PFSK-1 (cell line): Measurements from ENCODE around the gene PANX2.

Experiments
- POLR2AphosphoS5 ChIP-seq: IDR thresholded peaks from 2 replicates; pipeline ENCODE4 v1.6.1; 2012; ENCODE audit warnings: low read depth, mild to moderate bottlenecking, control low read depth, low read length, moderate library complexity
- SIN3A ChIP-seq: IDR thresholded peaks from 2 replicates; pipeline ENCODE4 v1.6.1; 2012; ENCODE audit warnings: mild to moderate bottlenecking, low read length, moderate library complexity, borderline replicate concordance; ENCODE audit not compliant: insufficient read depth
- TAF1 ChIP-seq: IDR thresholded peaks from 2 replicates; pipeline ENCODE4 v1.6.1; 2012; ENCODE audit warnings: low read length, control low read depth, borderline replicate concordance; ENCODE audit not compliant: insufficient read depth
- TF ChIP-seq, protein P1 (sequence below), 2 experiments: IDR thresholded peaks; 2 replicates each; pipeline versions ENCODE4 v1.6.1 to v1.8.0; 2011 to 2012; ENCODE audit warnings: low read depth in 2 of 2, low read length in 2 of 2, control low read depth in 1 of 2, inconsistent platforms in 1 of 2, mild to moderate bottlenecking in 1 of 2, moderate library complexity in 1 of 2; ENCODE audit not compliant: insufficient read depth in 1 of 2

DNA sequence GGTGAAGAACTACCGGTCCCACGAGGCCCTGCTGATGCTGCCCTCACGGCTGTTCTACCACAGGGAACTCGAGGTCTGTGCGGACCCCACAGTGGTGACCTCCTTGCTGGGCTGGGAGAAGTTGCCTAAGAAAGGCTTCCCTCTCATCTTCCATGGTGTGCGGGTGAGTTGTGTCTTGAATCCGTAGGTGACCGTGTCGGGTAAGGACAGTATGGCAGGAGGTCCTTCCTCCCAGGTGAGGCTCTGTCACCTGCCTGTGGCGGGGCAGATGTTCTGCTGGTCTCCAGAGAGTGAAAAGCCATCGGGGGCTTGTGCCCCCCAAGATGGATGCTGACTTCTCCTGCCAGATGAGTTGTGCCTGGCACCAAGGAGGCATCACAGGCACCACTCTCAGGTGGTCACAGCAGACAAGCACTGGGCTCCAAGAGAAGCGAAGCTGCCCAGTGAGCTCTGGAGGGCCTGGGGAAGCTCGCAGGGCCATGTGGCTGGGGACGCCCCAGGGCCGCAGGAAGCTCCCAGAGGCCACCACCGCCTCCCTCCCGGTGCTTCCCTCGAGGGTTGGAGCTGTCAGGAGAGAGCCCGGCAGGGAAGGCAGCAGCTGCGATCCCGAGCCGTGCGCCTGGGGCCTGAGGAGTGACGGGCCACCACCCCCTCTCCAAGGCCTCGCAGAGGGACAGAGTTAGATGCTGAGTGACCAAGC lies 17.3 kb upstream of the PANX2 start:
- TF ChIP-seq, protein P1, sequence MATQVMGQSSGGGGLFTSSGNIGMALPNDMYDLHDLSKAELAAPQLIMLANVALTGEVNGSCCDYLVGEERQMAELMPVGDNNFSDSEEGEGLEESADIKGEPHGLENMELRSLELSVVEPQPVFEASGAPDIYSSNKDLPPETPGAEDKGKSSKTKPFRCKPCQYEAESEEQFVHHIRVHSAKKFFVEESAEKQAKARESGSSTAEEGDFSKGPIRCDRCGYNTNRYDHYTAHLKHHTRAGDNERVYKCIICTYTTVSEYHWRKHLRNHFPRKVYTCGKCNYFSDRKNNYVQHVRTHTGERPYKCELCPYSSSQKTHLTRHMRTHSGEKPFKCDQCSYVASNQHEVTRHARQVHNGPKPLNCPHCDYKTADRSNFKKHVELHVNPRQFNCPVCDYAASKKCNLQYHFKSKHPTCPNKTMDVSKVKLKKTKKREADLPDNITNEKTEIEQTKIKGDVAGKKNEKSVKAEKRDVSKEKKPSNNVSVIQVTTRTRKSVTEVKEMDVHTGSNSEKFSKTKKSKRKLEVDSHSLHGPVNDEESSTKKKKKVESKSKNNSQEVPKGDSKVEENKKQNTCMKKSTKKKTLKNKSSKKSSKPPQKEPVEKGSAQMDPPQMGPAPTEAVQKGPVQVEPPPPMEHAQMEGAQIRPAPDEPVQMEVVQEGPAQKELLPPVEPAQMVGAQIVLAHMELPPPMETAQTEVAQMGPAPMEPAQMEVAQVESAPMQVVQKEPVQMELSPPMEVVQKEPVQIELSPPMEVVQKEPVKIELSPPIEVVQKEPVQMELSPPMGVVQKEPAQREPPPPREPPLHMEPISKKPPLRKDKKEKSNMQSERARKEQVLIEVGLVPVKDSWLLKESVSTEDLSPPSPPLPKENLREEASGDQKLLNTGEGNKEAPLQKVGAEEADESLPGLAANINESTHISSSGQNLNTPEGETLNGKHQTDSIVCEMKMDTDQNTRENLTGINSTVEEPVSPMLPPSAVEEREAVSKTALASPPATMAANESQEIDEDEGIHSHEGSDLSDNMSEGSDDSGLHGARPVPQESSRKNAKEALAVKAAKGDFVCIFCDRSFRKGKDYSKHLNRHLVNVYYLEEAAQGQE (IDR thresholded peaks at IDR 0.05; ENCODE audit: insufficient read depth in 1 of 2, low read depth in 2 of 2, low read length in 2 of 2): no peak
- no peak for TF ChIP-seq SIN3A
- TF ChIP-seq POLR2AphosphoS5: no peak
- TF ChIP-seq TAF1: no peak
